Activated T-helper 17 cell treated with anti-CD3 and anti-CD28 coated beads, Interleukin-2, amount 50 U/mL, for 72 hours (primary cell): ENCODE results near the gene ARFRP1. TPM values are rescaled to one million over a fixed set of nuclear protein-coding genes. Genes with fewer than 3 reads are reported as not detected.

Experiments
- ATAC-seq: fragments of 150-1000 bp; cut with Tn5 transposase; replicated peaks from 2 replicates; pipeline ENCODE4 v1.10.0; 2021; ENCODE audit warnings: mild to moderate bottlenecking, moderate library complexity
- H3K27ac Mint-ChIP-seq: one replicate; pipeline ENCODE4 v1.8.0; 2022; ENCODE audit warnings: mixed read lengths
- H3K27me3 Mint-ChIP-seq: one replicate; pipeline ENCODE4 v1.8.0; 2022; ENCODE audit warnings: mixed read lengths
- H3K36me3 Mint-ChIP-seq: one replicate; pipeline ENCODE4 v1.8.0; 2022; ENCODE audit warnings: low read depth, mild to moderate bottlenecking, mixed read lengths
- H3K4me1 Mint-ChIP-seq: one replicate; pipeline ENCODE4 v1.8.0; 2022; ENCODE audit warnings: mixed read lengths
- H3K4me3 Mint-ChIP-seq: one replicate; pipeline ENCODE4 v1.8.0; 2022; ENCODE audit warnings: mild to moderate bottlenecking, mixed read lengths
- H3K9me3 Mint-ChIP-seq: one replicate; pipeline ENCODE4 v1.8.0; 2022; ENCODE audit warnings: mixed read lengths
- total RNA-seq, 2 donors: library from RNA; stranded (reverse); gene quantifications; one replicate each; pipeline ENCODE4 v1.2.3, GENCODE V29; 2022

Gene ARFRP1
- total RNA-seq, 2 donors from 2014 or later: 43.8 to 55.8 TPM

DNA sequence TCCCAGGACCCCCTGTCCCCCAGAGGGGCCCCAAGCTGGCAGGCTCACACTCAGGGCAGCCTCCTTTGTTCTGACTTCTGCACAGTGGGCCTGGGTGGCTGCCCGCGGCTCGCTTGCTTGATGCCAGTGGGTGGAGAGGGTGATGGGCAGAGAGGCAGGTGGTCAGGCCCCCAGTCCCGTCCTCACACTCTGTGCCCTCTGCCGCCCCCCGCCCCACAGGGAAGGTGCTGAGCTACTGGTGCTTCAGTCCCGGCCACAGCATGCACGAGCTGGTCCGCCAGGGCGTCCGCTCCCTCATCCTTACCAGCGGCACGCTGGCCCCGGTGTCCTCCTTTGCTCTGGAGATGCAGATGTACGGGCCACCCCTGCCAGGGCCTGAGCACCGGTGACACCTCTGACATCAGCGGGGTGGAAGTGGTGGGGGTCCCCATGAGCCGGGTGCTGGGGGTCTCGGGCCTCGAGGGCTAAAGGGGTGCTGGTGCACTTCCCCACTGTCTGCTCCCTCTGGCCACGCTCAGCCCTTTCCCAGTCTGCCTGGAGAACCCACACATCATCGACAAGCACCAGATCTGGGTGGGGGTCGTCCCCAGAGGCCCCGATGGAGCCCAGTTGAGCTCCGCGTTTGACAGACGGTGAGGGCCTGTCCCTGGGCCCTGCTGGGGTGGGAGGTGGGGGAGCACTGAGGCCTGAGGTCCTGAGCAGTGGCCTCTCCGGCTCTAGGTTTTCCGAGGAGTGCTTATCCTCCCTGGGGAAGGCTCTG, 20.2 kb downstream of the ARFRP1 start:
- Mint-ChIP-seq H3K9me3 (no peaks in the 10 kb centered on the region), H3K4me1 (peaks cover 4% of the 10 kb centered on the region), H3K27ac (no peak overlapping the region), H3K27me3 (no peaks in the 10 kb centered on the region), H3K36me3 (peaks cover 6% of the 10 kb centered on the region), H3K4me3 (no peak overlapping the region)
- no peak for ATAC-seq

DNA sequence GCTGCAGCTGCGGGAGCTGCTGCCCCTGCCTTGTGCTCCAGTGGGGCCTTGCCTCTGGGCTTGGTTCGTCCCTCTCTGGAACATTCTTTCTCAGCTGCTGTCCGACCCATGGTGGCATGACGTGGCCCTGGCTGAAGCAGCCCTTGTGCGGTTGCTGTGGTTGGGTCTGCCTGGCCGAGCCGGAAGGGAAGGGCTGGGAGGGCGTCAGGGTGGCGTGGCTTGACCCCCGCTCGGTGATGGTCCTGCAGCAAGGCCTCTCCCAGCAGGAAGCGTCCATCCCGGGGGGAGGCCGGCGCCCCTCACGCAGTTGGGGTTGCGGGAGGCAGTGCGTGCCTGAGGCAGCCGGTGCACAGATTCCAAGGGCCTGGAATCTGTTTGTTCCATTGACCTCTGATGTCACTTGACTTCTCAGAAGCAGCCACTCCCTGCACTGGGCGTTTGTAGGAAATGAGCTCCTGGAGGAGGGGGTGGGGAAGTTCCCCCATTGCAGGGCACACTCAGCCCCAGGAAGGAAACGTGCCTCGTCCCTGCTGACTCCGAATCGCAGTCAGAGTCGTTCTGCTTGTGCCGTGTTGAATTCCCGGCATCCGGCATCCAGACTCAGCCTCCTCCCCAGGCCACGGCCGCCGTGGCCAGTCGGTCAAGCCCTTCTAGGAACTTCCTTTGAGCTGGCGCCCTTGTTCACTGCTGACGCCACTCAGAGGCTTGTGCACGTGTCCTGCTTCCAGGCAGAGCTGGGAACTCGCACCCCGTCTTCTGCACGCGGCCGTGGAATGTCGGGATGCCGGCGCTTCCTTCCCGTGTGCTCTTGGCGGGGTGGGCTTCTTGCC, 21.1 kb downstream of the ARFRP1 start:
- Mint-ChIP-seq H3K36me3 (peaks cover 6% of the 10 kb centered on the region), H3K9me3 (no peaks in the 10 kb centered on the region), H3K27me3 (no peaks in the 10 kb centered on the region), H3K4me3 (peak overlapping the region; percentile 44), H3K27ac (peak overlapping the region; percentile 43), H3K4me1 (peaks cover 4% of the 10 kb centered on the region)
- peak; percentile 86 for ATAC-seq

DNA sequence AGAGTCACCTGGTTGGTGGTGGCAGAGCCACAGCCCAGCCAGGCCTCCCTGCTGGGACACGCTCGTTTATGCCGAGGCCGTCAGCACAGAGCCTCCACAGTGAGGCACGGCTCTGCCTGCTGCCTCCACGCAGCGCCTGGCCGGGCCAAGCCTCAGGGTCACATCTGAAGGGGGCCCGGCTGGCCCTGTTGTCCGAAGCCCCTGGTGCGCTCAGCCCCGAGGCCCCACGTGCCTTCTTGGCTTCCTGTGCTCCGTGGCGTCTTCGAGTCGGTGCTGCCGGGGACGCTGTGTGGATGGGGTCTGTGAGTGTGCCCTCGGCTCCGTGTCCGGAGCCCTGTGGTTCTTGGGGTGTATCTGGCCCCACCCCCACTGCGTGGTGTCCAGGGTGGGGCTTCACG, 21.7 kb downstream of the ARFRP1 start:
- no peak overlapping the region for H3K27ac Mint-ChIP-seq
- no peaks in the 10 kb centered on the region for H3K27me3 Mint-ChIP-seq
- no peak for ATAC-seq
- no peaks in the 10 kb centered on the region for H3K9me3 Mint-ChIP-seq
- no peaks in the 10 kb centered on the region for H3K4me1 Mint-ChIP-seq
- H3K36me3 Mint-ChIP-seq: peaks cover under 1% of the 10 kb centered on the region
- H3K4me3 Mint-ChIP-seq: peak overlapping the region; percentile 44

DNA sequence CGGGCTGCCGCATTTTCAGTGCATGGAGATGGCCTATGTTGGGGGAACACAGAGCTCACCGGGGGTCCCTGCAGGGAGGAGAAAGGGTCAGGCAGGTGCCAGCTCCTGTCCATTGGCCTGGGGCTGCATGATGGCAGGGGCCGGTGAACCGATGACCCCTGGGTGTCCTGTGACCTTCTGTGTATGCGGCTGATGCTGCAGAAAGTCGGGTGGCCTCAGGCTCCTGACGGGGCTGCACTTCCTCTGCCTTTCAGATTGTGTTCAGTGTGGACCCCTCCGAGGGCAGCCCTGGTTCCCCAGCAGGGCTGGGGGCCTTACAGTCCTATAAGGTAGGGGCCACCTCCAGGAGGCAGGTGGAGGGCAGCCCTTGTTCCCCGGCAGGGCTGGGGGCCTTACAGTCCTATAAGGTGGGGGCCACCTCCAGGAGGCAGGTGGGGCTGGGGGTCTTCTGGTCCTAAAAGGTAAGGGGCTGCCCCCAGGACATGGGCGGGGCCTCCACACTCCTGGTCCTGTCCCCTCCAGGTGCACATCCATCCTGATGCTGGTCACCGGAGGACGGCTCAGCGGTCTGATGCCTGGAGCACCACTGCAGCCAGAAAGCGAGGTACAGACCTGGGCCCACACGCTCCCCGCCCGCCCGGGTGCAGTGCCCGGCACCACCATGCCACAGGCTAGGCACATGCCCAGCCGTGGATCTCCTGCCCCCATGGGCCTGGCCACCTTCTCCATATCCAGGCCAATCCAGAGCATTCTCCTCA, 22.3 kb downstream of the ARFRP1 start:
- no peaks in the 10 kb centered on the region for H3K36me3 Mint-ChIP-seq
- no peaks in the 10 kb centered on the region for H3K27me3 Mint-ChIP-seq
- H3K27ac Mint-ChIP-seq: no peak overlapping the region
- ATAC-seq: no peak
- H3K4me1 Mint-ChIP-seq: no peaks in the 10 kb centered on the region
- H3K9me3 Mint-ChIP-seq: no peaks in the 10 kb centered on the region
- no peak overlapping the region for H3K4me3 Mint-ChIP-seq

DNA sequence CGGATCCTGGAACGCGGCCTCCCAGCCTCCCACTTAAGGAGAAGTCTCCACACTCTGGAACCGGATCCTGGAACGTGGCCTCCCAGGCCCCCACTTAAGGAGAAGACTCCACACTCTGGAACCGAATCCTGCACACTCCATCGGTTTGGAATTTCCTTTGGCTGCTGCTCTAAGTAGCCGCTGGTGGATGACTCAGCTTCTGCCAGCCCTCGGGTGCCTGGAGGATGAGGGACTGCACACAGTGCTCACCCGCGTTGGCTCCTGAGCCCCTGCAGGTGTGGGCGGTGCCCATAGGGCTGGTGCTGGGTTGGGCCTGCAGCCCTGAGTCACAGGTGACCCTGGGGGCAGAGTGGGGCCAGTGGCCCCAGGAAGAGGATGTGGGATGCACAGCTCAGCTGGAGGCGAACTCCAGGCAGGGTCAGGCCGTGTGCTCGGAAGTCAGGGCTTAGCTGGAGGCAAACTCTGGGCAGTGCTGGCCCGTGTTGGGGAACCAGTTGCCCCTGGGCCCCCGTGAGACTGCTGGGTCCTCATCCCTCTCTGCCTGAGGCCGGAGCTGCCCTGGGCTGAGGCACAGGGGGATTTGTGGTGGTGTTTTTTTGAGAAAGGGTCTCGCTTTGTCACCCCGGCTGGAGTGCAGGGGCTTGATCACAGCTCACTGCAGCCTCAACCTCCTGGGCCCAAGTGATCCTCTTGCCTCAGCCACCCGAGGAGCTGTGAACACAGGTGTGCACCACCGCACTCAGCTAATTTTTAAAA, 25.2 kb downstream of the ARFRP1 start:
- Mint-ChIP-seq H3K9me3 (no peaks in the 10 kb centered on the region), H3K4me3 (no peak overlapping the region), H3K4me1 (no peaks in the 10 kb centered on the region), H3K27me3 (no peaks in the 10 kb centered on the region), H3K36me3 (peaks cover 9% of the 10 kb centered on the region), H3K27ac (no peak overlapping the region)
- ATAC-seq: peak; percentile 70

DNA sequence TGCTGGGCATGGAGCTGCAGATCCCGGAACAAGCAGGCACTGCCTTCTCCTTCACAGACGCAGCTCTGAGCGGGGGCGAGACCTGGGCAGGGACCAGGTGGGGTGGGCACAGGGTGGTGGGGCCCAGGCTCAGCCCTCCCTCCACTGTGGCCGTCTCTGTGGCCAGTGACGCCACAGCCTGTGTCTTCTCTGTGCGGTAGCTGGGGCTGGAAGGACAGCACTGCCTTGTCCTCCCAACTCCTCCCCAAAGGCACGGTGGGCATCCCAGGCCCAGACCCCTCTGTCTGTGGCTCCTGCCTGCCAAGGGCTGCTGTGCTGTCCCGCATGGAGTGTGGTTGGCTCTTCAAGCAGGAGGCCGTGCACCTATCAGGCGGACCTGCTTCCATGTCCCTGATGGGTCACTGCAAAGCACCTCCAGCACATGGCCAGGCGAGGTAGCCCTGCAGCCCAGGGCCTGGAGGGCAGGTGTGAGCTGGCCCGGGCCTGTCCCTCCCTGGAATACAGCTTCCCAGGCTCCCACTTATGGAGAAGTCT, 26.1 kb downstream of the ARFRP1 start:
- Mint-ChIP-seq H3K4me3 (no peak overlapping the region), H3K27me3 (no peaks in the 10 kb centered on the region), H3K36me3 (peaks cover 15% of the 10 kb centered on the region), H3K27ac (no peak overlapping the region), H3K4me1 (no peaks in the 10 kb centered on the region), H3K9me3 (no peaks in the 10 kb centered on the region)
- no peak for ATAC-seq

DNA sequence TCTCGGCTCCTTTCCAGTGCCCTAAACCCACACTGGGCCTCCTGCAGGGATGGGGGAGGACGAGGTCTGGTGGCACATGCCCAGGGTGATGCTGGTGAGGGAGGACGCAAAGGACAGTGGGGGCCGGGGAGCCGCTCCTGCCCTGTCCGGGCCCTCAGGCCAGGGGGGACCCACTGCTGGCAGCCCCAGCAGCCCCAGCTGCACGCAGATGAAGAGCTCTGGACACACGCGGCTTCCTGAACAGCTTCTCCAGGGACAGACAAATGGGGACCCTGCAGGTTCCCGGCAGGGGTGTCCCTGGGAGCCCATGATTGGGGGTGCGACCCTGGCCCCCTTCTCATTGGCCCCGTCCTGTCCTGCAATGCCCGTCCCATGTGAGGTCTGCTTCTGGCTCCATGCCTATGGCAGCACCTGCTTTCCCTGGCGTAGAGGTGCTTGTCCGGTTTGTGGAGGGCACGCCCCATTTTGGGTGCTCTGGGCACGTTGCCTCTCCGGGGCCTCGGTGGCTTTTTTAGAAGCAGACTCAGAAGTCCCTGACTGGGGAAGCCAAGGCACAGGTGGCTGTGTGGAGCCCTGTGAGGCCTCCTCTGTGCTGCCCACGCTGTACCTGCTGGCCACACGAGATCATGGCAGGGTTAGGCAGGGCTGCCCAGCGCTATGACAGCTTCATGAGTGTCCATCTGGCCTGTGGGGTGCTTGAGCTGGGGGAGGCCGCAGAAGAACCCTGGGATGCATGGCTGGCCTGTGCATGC, 26.7 kb downstream of the ARFRP1 start:
- no peak for ATAC-seq
- Mint-ChIP-seq H3K27me3 (no peaks in the 10 kb centered on the region), H3K4me3 (no peak overlapping the region), H3K4me1 (no peaks in the 10 kb centered on the region), H3K9me3 (no peaks in the 10 kb centered on the region), H3K27ac (no peak overlapping the region), H3K36me3 (peaks cover 21% of the 10 kb centered on the region)

DNA sequence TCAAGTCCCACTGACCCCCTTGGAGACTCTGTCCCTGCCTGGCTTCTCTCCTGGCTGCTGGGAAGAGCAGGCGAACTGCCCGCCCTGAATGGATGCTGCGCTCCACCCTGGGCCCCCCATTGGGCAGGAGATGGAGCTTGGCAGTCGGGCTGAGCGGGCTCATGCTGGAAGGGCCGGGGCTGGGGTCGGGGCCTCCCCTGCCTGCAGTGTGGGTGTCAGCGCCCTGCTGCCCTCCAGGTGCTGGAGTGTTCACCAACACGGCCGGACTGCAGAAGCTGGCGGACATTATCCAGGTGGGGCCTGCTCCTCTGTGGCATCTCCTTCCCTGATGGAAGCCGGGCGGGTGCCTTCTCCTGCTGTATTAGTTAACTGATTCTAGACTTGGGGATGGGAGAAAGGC, 27.3 kb downstream of the ARFRP1 start:
- Mint-ChIP-seq H3K9me3 (no peaks in the 10 kb centered on the region), H3K27me3 (no peaks in the 10 kb centered on the region), H3K4me1 (no peaks in the 10 kb centered on the region), H3K27ac (no peak overlapping the region), H3K36me3 (peaks cover 27% of the 10 kb centered on the region), H3K4me3 (no peak overlapping the region)
- no peak for ATAC-seq

DNA sequence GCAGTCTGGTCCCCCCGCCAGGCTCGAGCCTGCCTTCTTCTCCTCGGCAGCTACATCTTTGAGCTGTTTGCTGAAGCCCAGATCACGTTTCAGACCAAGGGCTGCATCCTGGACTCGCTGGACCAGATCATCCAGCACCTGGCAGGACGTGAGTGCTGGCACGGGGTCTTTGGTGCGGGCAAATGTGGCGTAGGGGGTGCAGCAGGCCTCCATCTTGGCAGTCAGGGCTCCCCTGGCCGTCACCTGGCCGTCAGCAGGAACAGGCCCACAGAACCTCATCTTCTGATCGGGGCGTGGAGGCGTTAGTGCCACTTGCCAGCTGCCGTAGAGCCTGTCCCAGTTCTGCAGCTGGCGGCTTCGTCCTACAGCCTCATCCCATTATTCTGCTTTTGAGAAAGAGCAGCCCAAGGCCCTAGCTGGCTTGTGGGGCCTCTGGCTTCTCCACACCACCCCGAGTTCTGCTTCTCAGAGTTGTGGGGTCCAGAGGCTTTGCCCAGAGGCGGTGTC, 27.9 kb downstream of the ARFRP1 start:
- no peak for ATAC-seq
- H3K9me3 Mint-ChIP-seq: no peaks in the 10 kb centered on the region
- peak overlapping the region; percentile 36 for H3K27ac Mint-ChIP-seq

DNA sequence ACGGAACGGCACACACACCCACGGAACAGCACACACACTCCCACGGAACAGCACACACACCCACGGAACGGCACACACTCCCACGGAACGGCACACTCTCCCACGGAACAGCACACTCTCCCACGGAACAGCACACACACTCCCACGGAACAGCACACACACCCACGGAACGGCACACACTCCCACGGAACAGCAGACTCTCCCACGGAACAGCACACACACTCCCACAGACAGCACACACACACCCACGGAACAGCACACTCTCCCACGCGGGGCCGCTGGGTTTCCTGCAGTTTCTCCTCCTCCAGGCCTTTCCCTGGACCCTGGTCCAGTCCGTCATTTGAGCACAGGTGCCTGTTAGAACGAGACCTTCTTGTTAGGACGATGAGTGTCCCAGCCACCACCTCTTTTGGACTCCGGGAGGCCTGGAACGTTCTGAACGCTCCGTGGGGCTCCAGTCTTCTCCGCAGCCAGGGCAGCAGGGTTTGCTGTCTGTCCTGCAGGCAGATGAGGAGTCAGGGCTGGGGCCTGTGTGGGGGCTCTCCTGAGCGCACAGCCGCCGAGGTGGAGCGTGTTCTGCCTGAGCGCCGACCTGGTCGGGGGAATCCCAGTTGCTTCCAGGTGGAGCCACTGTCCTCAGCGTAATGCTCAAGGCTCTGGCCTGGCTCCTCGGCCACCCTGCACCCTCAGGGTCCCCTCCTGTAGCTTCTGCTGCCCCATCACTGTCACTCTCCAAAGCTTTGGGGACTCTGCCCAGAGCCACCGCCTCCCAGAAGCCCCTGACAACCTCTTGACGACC, 28.9 kb downstream of the ARFRP1 start:
- H3K4me1 Mint-ChIP-seq: no peaks in the 10 kb centered on the region
- no peak overlapping the region for H3K27ac Mint-ChIP-seq
- peaks cover 39% of the 10 kb centered on the region for H3K36me3 Mint-ChIP-seq
- ATAC-seq: no peak
- no peaks in the 10 kb centered on the region for H3K27me3 Mint-ChIP-seq
- H3K4me3 Mint-ChIP-seq: no peak overlapping the region
- no peaks in the 10 kb centered on the region for H3K9me3 Mint-ChIP-seq

More for the DNA sequence above, 27.9 kb downstream of the ARFRP1 start:
- peaks cover 32% of the 10 kb centered on the region for H3K36me3 Mint-ChIP-seq
- H3K4me3 Mint-ChIP-seq: no peak overlapping the region
- no peaks in the 10 kb centered on the region for H3K27me3 Mint-ChIP-seq
- H3K4me1 Mint-ChIP-seq: no peaks in the 10 kb centered on the region

DNA sequence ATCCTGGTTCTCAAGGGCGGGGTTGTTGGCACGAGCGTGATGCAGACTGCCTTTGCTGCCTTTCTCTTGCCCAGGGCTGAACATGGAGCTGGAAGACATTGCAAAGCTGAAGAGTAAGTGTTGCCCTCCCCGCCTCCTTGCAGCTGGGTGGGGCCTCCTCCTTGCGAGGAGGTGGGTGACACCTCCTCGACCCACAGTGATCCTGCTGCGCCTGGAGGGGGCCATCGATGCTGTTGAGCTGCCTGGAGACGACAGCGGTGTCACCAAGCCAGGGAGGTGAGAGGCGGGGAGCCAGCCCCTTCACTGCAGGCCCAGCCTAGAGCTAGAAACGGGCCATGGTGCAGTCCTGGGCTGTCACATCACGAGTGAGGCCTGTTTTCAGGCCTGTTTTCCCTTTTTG, 29.7 kb downstream of the ARFRP1 start:
- ATAC-seq: no peak
- H3K4me1 Mint-ChIP-seq: no peaks in the 10 kb centered on the region
- no peak overlapping the region for H3K27ac Mint-ChIP-seq

DNA sequence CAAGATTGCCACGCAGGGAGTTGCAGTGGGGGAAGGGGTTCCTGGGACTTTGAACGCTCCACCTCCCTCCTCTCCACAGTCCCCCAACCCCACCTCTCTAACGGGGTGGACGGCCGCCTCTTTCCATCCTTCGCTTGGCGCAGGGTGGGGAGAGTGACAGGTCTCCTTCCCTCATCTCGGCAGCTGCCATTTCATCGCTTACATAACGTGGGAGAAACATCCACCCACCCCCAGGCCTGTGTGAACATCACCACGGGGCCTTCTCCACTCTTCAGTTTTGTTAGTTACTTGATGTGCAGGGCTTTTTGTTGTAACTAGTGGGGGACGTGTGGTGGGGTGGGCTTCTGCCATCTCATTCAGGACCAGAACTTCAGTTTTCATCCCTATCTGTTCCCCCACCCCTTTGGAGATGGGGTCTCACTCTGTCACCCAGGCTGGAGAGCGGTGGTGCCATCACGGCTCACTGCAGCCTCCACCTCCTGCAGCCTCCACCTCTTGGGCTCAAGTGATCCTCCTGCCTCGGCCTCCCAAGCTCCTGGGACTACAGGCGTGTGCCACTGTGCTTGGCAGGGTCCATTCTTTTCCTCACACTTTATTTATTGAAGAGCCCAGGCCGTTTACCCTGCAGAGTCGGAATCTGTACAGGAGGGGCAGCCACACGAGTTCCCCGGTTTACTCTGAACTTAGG, 32.0 kb downstream of the ARFRP1 start:
- Mint-ChIP-seq H3K27me3 (no peaks in the 10 kb centered on the region), H3K27ac (no peak overlapping the region), H3K36me3 (peaks cover 49% of the 10 kb centered on the region), H3K4me3 (no peak overlapping the region), H3K9me3 (no peaks in the 10 kb centered on the region), H3K4me1 (no peaks in the 10 kb centered on the region)
- ATAC-seq: no peak

More for the DNA sequence above, 29.7 kb downstream of the ARFRP1 start:
- Mint-ChIP-seq H3K9me3 (no peaks in the 10 kb centered on the region), H3K27me3 (no peaks in the 10 kb centered on the region), H3K4me3 (no peak overlapping the region), H3K36me3 (peaks cover 45% of the 10 kb centered on the region)
